Activated naive CD4-positive, alpha-beta T cell treated with anti-CD3 and anti-CD28 coated beads, Interleukin-2, amount 50 U/mL, for 72 hours (primary cell): ENCODE results near the gene DPF3. TPM values are rescaled to one million over a fixed set of nuclear protein-coding genes. Genes with fewer than 3 reads are reported as not detected.

Experiments used
- ATAC-seq, 2 donors: fragments of 150-1000 bp; cut with Tn5 transposase; 2 replicates each; pipeline ENCODE4 v1.10.0; 2021; ENCODE audit warnings: mild to moderate bottlenecking in 2 of 2, moderate library complexity in 2 of 2
- DNase-seq, 2 donors: peaks; one replicate each; pipeline ENCODE4 v3.0.0; 2021 to 2022; ENCODE audit warnings: low spot score in 2 of 2
- H3K27ac Mint-ChIP-seq, 2 donors: one replicate each; pipeline ENCODE4 v1.8.0; 2022; ENCODE audit warnings: mild to moderate bottlenecking in 2 of 2, mixed read lengths in 2 of 2
- H3K36me3 Mint-ChIP-seq, 2 donors: one replicate each; pipeline ENCODE4 v1.8.0; 2022; ENCODE audit warnings: mixed read lengths in 2 of 2
- H3K9me3 Mint-ChIP-seq, 2 donors: one replicate each; pipeline ENCODE4 v1.8.0; 2022; ENCODE audit warnings: mixed read lengths in 2 of 2
- total RNA-seq, 2 donors: library from RNA; stranded (reverse); gene quantifications; one replicate each; pipeline ENCODE4 v1.2.3, GENCODE V29; 2022

Gene DPF3
- total RNA-seq, 2 donors from 2014 or later, result 0.29 TPM; not detected in 1

- DNase-seq, result no peak
- Mint-ChIP-seq H3K36me3 (no peaks in the 10 kb centered on the region), H3K27ac (peak overlapping the region in 1 of 2 donors; percentile 75), H3K9me3 (peaks cover 0 to 4% of the 10 kb centered on the region in 2 donors)
- no peak for ATAC-seq
Measured at GRCh38 chr14:72801836-72802587, 91.9 kb downstream of the DPF3 start.

GRCh38 chr14:72801381-72801812, 92.5 kb downstream of the DPF3 start:
- no peaks in the 10 kb centered on the region for H3K36me3 Mint-ChIP-seq
- ATAC-seq, result peak; percentile 93 to 97
- H3K27ac Mint-ChIP-seq, result peak overlapping the region in 1 of 2 donors; percentile 75
- no peak for DNase-seq
- H3K9me3 Mint-ChIP-seq, result peaks cover 0 to 4% of the 10 kb centered on the region in 2 donors

GRCh38 chr14:72800848-72801370, 93.0 kb downstream of the DPF3 start:
- Mint-ChIP-seq H3K9me3 (peaks cover 0 to 4% of the 10 kb centered on the region in 2 donors), H3K36me3 (no peaks in the 10 kb centered on the region), H3K27ac (peak overlapping the region in 1 of 2 donors; percentile 75)
- DNase-seq (no peak), ATAC-seq (peak in 1 of 2 donors; percentile 61)

- Mint-ChIP-seq H3K36me3 (no peaks in the 10 kb centered on the region), H3K27ac (no peak overlapping the region), H3K9me3 (peaks cover 0 to 4% of the 10 kb centered on the region in 2 donors)
- ATAC-seq, result no peak
- no peak for DNase-seq
Measured at GRCh38 chr14:72800296-72800695, 93.6 kb downstream of the DPF3 start.

- no peak for ATAC-seq
- Mint-ChIP-seq H3K9me3 (peaks cover 0 to 4% of the 10 kb centered on the region in 2 donors), H3K36me3 (no peaks in the 10 kb centered on the region), H3K27ac (no peak overlapping the region)
- DNase-seq, result no peak
Measured at GRCh38 chr14:72796935-72797334, 97.0 kb downstream of the DPF3 start.

GRCh38 chr14:72793156-72793939, 100.6 kb downstream of the DPF3 start:
- Mint-ChIP-seq H3K9me3 (no peaks in the 10 kb centered on the region), H3K27ac (no peak overlapping the region), H3K36me3 (no peaks in the 10 kb centered on the region)
- DNase-seq (no peak), ATAC-seq (no peak)

GRCh38 chr14:72792051-72792788, 101.7 kb downstream of the DPF3 start:
- H3K36me3 Mint-ChIP-seq, result no peaks in the 10 kb centered on the region
- no peak overlapping the region for H3K27ac Mint-ChIP-seq
- no peaks in the 10 kb centered on the region for H3K9me3 Mint-ChIP-seq
- ATAC-seq, result no peak
- DNase-seq, result no peak

GRCh38 chr14:72790887-72791566, 102.9 kb downstream of the DPF3 start:
- H3K27ac Mint-ChIP-seq, result peak overlapping the region in 1 of 2 donors; percentile 32
- ATAC-seq (no peak), DNase-seq (no peak)
- no peaks in the 10 kb centered on the region for H3K9me3 Mint-ChIP-seq
- H3K36me3 Mint-ChIP-seq, result no peaks in the 10 kb centered on the region

- H3K27ac Mint-ChIP-seq, result no peak overlapping the region
- H3K9me3 Mint-ChIP-seq, result no peaks in the 10 kb centered on the region
- no peaks in the 10 kb centered on the region for H3K36me3 Mint-ChIP-seq
- ATAC-seq (no peak), DNase-seq (no peak)
Measured at GRCh38 chr14:72788972-72789728, 104.8 kb downstream of the DPF3 start.

GRCh38 chr14:72788255-72788654, 105.6 kb downstream of the DPF3 start:
- no peak for DNase-seq
- H3K36me3 Mint-ChIP-seq, result no peaks in the 10 kb centered on the region
- no peak for ATAC-seq
- H3K27ac Mint-ChIP-seq, result no peak overlapping the region
- H3K9me3 Mint-ChIP-seq, result no peaks in the 10 kb centered on the region

GRCh38 chr14:72787841-72788240, 106.1 kb downstream of the DPF3 start:
- no peak overlapping the region for H3K27ac Mint-ChIP-seq
- no peaks in the 10 kb centered on the region for H3K36me3 Mint-ChIP-seq
- ATAC-seq, result no peak

GRCh38 chr14:72786378-72787350, 107.2 kb downstream of the DPF3 start:
- no peak overlapping the region for H3K27ac Mint-ChIP-seq
- no peaks in the 10 kb centered on the region for H3K36me3 Mint-ChIP-seq
- DNase-seq (no peak), ATAC-seq (no peak)
- no peaks in the 10 kb centered on the region for H3K9me3 Mint-ChIP-seq

More at GRCh38 chr14:72787841-72788240, 106.1 kb downstream of the DPF3 start:
- no peaks in the 10 kb centered on the region for H3K9me3 Mint-ChIP-seq
- no peak for DNase-seq

GRCh38 chr14:72783741-72784140, 110.2 kb downstream of the DPF3 start:
- H3K9me3 Mint-ChIP-seq, result no peaks in the 10 kb centered on the region
- ATAC-seq (no peak), DNase-seq (no peak)
- no peak overlapping the region for H3K27ac Mint-ChIP-seq
- H3K36me3 Mint-ChIP-seq, result no peaks in the 10 kb centered on the region

- no peak for ATAC-seq
- Mint-ChIP-seq H3K9me3 (peaks cover 0 to under 1% of the 10 kb centered on the region in 2 donors), H3K36me3 (peaks cover 0 to under 1% of the 10 kb centered on the region in 2 donors), H3K27ac (no peak overlapping the region)
- no peak for DNase-seq
Measured at GRCh38 chr14:72782817-72783216, 111.1 kb downstream of the DPF3 start.
